Epidermal melanocyte (primary cell): ENCODE data around the gene SEC16B.

Source experiments
- DNase-seq: peaks from one replicate; pipeline ENCODE4 v3.0.0; 2011; ENCODE audit warnings: low spot score; ENCODE audit not compliant: insufficient read length

Gene SEC16B

DNA sequence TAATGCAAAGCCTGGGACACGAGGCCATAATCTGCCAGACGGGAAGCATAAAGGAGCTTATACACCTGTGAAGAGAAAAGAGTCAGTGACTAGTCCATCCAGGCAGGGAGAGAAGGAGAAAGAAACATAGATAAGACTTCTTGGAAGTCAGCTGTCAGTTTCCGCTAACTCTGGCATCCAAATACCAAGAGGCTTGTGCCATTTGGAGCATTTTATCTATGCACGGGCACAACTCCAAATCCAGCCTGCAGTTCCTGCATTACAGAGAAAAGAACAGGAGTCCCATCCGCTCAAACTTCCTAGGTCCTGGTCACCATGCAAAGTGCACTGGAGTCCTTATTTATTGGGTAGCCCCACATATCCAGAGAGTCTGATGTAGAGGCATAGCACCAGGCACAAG, 27.9 kb downstream of the SEC16B start:
- DNase-seq, result no peak

GRCh38 chr1:177940682-177941081, 29.2 kb downstream of the SEC16B start:
- no peak for DNase-seq

DNA sequence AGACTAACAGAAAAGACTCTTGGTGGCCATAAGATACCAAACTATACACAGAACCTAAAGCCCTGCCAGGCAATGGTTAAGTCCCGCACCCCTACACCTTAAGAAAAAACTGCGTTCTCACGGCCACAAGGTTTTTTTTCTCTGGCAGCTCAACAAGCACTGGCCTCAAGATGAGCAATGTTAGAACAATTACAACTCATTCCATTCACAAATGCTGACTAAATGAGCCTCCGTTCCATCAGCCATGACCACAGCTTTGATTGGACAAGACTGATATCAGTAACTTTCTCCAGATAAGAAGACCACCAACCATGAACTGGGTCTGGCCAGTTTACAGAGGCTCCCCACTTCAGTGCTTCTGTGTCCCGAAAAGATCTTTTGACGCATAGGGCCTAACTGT, 31.9 kb downstream of the SEC16B start:
- no peak for DNase-seq

- no peak for DNase-seq
Measured at GRCh38 chr1:177937174-177937770, 32.6 kb downstream of the SEC16B start.

DNA sequence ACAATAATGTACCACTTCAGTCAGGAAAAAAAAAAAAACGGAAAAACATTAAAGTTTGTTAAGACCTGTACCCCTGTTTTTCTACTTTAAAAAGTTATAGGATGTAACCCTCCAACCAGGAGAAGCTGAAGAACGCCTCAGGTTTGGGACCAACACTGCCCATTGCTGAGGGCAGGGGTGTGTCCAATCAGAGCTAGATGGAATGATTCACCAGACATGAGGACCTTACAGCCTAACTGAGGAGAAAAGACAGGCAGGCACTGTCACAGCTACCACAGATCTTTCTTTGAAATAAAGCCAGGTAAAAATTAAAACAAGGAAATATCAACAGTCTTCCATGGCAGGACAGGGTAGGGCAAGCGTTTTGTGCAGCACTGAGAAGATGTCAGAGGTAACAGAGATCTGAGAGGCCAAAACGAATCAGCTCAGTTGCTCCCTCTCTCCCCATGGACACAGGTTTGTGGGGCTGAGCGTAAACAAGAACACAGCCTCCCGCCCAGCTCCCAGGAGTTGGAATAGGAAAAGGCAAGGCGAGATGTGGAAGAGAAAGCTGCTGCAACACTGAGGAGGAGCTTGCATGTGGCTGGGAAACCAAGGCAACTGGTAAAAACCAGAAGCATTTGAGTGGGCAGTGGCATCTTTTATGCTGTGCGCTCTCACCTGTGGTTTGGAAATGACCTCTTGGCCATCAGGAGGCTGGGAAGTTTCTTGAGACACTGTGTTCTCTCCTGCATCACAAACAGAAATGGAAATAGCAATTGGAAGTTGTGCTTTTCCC, 34.0 kb downstream of the SEC16B start:
- DNase-seq, result no peak

GRCh38 chr1:177934927-177935326, 34.9 kb downstream of the SEC16B start:
- no peak for DNase-seq

- no peak for DNase-seq
Measured at GRCh38 chr1:177934461-177934860, 35.4 kb downstream of the SEC16B start.

DNA sequence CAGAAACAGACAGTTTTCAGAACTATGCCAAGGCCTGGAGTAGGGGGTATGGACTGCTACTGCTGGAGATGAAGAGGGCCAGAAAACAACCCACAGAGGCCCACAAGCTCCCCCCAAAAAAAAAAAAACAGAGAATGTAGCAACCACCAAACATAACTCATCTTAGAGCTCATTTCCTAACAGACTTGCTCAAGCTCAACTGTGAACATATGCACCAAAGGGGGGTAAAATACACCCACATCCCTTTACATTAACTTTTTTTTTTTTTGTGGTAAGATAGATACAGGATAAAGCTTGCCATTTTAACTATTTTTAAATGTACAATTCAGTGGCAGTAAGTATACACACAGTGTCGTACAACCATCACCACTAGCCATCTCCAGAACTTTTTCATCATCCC, 36.0 kb downstream of the SEC16B start:
- DNase-seq, result no peak

- no peak for DNase-seq
Measured at GRCh38 chr1:177932123-177932522, 37.7 kb downstream of the SEC16B start.

- no peak for DNase-seq
Measured at GRCh38 chr1:177928952-177929351, 40.9 kb downstream of the SEC16B start.

GRCh38 chr1:177928194-177928593, 41.7 kb downstream of the SEC16B start:
- no peak for DNase-seq

GRCh38 chr1:177927021-177927596, 42.7 kb downstream of the SEC16B start:
- no peak for DNase-seq

GRCh38 chr1:177926201-177926600, 43.7 kb downstream of the SEC16B start:
- no peak for DNase-seq

GRCh38 chr1:177925006-177925405, 44.9 kb downstream of the SEC16B start:
- no peak for DNase-seq

GRCh38 chr1:177923441-177923840, 46.4 kb downstream of the SEC16B start:
- no peak for DNase-seq

- DNase-seq, result no peak
Measured at GRCh38 chr1:177922209-177922608, 47.6 kb downstream of the SEC16B start.

- no peak for DNase-seq
Measured at GRCh38 chr1:177921590-177921989, 48.3 kb downstream of the SEC16B start.

- DNase-seq, result no peak
Measured at GRCh38 chr1:177920091-177920490, 49.8 kb downstream of the SEC16B start.

- DNase-seq, result no peak
Measured at GRCh38 chr1:177915641-177916040, 54.2 kb downstream of the SEC16B start.

GRCh38 chr1:177914603-177915002, 55.3 kb downstream of the SEC16B start:
- no peak for DNase-seq

- DNase-seq, result no peak
Measured at GRCh38 chr1:177913762-177914540, 55.9 kb downstream of the SEC16B start.

DNA sequence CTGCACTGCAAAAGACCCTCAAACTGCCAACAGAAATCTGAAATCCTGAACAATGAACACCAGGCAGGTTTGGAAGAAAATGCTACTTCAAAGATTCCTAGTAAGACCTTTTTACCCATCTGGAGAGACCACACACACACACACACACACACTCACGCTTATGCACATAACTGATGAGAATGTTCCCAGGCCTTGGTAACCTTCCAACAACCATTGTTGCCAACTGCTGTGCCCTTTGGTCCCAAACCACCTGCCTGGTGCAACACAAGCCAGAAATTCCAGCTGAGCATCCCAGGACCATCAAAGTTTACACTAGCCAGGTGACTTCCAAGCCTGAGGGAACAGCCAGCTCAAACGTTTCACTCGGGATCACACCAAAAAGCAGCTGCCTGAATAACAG, 56.9 kb downstream of the SEC16B start:
- DNase-seq, result no peak
